GM06990 (cell line): ENCODE measurements around the gene SMIM44.
"Not testable (repeated sequence)": the region's sequence is repeated elsewhere in the genome, so short reads cannot be mapped to it uniquely, and the experiment has no call there.

Source experiments
- DNase-seq: peaks from one replicate; pipeline ENCODE4 v3.0.0-alpha.2; 2011; ENCODE audit not compliant: insufficient read length; ENCODE audit errors: extremely low read depth
- H3K27me3 ChIP-seq: replicated peaks from 2 replicates; pipeline ENCODE4 v1.6.0; 2011; ENCODE audit warnings: low read length; ENCODE audit not compliant: control insufficient read depth, insufficient read depth
- H3K36me3 ChIP-seq: 2 replicates; pipeline ENCODE4 v1.5.1; 2011; ENCODE audit warnings: low read length; ENCODE audit not compliant: control insufficient read depth, insufficient read depth
- H3K4me3 ChIP-seq: replicated peaks from 2 replicates; pipeline ENCODE4 v1.5.1; 2011; ENCODE audit warnings: low read depth, mild to moderate bottlenecking, control low read depth, low read length
- CTCF ChIP-seq: IDR thresholded peaks from 2 replicates; pipeline ENCODE4 v1.5.1; 2011; ENCODE audit warnings: low read length, control low read depth, mild to moderate bottlenecking, inconsistent platforms; ENCODE audit not compliant: insufficient read depth, poor library complexity, severe bottlenecking

The SMIM44 gene

GRCh38 chr19:3455960-3456601 lies 27.2 kb downstream of the SMIM44 start:
- H3K36me3 ChIP-seq = peaks cover 17% of the 10 kb centered on the region
- no peaks in the 10 kb centered on the region for H3K27me3 ChIP-seq
- TF ChIP-seq CTCF = no peak
- DNase-seq = no peak
- no peak overlapping the region for H3K4me3 ChIP-seq

- no peak for DNase-seq
- no peak for TF ChIP-seq CTCF
- Histone ChIP-seq H3K36me3 (peaks cover 17% of the 10 kb centered on the region), H3K27me3 (no peaks in the 10 kb centered on the region), H3K4me3 (no peak overlapping the region)
Observed at GRCh38 chr19:3455393-3455955, 27.8 kb downstream of the SMIM44 start.

GRCh38 chr19:3454656-3455392 lies 28.4 kb downstream of the SMIM44 start:
- TF ChIP-seq CTCF = no peak
- Histone ChIP-seq H3K27me3 (no peaks in the 10 kb centered on the region), H3K4me3 (no peak overlapping the region), H3K36me3 (peaks cover 17% of the 10 kb centered on the region)
- no peak for DNase-seq

- H3K4me3 ChIP-seq = no peak overlapping the region
- peaks cover 20% of the 10 kb centered on the region for H3K36me3 ChIP-seq
- no peak for TF ChIP-seq CTCF
- no peak for DNase-seq
- H3K27me3 ChIP-seq = no peaks in the 10 kb centered on the region
Observed at GRCh38 chr19:3453840-3454239, 29.4 kb downstream of the SMIM44 start.

GRCh38 chr19:3452942-3453214 lies 30.4 kb downstream of the SMIM44 start:
- DNase-seq, H3K27me3 ChIP-seq, H3K4me3 ChIP-seq: not testable (repeated sequence)
- H3K36me3 ChIP-seq = peaks cover 20% of the 10 kb centered on the region

GRCh38 chr19:3452171-3452941 lies 30.9 kb downstream of the SMIM44 start:
- no peak for TF ChIP-seq CTCF
- Histone ChIP-seq H3K4me3 (no peak overlapping the region), H3K36me3 (peaks cover 20% of the 10 kb centered on the region), H3K27me3 (no peaks in the 10 kb centered on the region)
- DNase-seq = no peak
